ENCODE measurements around the gene RHOU.

DNA sequence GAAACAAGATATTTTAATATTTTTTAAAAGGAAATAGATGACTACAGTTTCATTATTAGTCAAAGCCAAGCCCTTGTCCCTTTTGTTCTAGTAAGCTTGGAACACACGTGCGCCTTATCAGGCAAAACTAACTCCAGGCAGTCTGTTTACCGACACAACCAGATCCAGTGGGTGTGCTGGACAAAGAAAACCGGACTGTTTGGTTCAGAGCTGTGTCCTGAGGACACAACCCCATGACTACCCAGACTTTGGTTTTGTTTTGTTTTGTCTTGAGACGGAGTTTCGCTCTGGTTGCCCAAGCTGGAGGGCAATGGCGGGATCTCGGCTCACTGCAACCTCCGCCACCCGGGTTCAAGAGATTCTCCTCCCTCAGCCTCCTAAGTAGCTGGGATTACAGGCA, 13.9 kb upstream of the RHOU start:
- TF ChIP-seq, protein P1, sequence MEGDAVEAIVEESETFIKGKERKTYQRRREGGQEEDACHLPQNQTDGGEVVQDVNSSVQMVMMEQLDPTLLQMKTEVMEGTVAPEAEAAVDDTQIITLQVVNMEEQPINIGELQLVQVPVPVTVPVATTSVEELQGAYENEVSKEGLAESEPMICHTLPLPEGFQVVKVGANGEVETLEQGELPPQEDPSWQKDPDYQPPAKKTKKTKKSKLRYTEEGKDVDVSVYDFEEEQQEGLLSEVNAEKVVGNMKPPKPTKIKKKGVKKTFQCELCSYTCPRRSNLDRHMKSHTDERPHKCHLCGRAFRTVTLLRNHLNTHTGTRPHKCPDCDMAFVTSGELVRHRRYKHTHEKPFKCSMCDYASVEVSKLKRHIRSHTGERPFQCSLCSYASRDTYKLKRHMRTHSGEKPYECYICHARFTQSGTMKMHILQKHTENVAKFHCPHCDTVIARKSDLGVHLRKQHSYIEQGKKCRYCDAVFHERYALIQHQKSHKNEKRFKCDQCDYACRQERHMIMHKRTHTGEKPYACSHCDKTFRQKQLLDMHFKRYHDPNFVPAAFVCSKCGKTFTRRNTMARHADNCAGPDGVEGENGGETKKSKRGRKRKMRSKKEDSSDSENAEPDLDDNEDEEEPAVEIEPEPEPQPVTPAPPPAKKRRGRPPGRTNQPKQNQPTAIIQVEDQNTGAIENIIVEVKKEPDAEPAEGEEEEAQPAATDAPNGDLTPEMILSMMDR (IDR thresholded peaks at IDR 0.05; ENCODE audit: low read depth, low read length) = no peak
- TF ChIP-seq POLR2A (IDR thresholded peaks at IDR 0.05; ENCODE audit: extremely low read depth, insufficient read length) = no peak
- TF ChIP-seq, protein P2, sequence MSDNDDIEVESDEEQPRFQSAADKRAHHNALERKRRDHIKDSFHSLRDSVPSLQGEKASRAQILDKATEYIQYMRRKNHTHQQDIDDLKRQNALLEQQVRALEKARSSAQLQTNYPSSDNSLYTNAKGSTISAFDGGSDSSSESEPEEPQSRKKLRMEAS (IDR thresholded peaks at IDR 0.05; ENCODE audit: low read depth, low read length) = no peak

Data from NB4 (cell line).